Measurements from ENCODE around the gene ZFP36. TPM values are rescaled to one million over a fixed set of nuclear protein-coding genes. Genes with fewer than 3 reads are reported as not detected.

Gene ZFP36
- total RNA-seq, 3 donors from 2014 or later: 91.7 to 299 (median 143) TPM

DNA sequence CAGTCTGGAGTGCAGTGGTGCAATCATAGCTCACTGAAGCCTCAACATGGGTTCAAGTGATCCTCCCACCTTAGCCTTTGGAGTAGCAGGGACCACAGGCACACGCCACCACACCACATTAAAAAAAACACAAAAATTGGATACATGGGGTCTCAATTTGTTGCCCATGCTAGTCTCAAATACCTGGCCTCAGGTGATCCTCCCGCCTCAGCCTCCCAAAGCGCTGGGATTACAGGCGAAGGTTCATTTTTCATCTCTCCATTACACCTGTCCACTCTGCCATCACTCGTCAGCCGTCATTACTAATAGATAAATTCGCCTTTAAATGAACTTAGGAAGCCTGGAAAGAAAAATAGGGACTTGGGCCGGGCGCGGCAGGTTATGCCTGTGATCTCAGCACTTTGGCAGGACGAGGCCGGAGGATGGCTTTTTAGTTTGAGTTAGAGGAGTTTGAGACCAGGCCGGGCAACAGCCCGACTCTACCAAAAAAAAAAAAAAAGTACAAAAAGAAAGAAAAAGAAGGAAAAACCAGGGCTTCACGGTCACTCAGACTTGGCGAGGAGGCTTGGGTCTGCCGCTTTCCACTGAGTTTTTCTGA lies 38.0 kb downstream of the ZFP36 start:
- intact Hi-C loops (cut with DNase I; ENCODE audit: low total_unique reads): no loop called here
- DNase-seq (ENCODE audit: low spot score in 2 of 2): no peak
- TF ChIP-seq POLR2AphosphoS5 (IDR thresholded peaks at IDR 0.05): no peak
- no peak for TF ChIP-seq POLR2A (IDR thresholded peaks at IDR 0.05)
- TF ChIP-seq, protein P1, sequence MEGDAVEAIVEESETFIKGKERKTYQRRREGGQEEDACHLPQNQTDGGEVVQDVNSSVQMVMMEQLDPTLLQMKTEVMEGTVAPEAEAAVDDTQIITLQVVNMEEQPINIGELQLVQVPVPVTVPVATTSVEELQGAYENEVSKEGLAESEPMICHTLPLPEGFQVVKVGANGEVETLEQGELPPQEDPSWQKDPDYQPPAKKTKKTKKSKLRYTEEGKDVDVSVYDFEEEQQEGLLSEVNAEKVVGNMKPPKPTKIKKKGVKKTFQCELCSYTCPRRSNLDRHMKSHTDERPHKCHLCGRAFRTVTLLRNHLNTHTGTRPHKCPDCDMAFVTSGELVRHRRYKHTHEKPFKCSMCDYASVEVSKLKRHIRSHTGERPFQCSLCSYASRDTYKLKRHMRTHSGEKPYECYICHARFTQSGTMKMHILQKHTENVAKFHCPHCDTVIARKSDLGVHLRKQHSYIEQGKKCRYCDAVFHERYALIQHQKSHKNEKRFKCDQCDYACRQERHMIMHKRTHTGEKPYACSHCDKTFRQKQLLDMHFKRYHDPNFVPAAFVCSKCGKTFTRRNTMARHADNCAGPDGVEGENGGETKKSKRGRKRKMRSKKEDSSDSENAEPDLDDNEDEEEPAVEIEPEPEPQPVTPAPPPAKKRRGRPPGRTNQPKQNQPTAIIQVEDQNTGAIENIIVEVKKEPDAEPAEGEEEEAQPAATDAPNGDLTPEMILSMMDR (IDR thresholded peaks at IDR 0.05): no peak
- Histone ChIP-seq H3K9me3 (no peaks in the 10 kb centered on the region), H3K27me3 (no peaks in the 10 kb centered on the region), H3K4me3 (peak overlapping the region; percentile 84 to 98 (median 88)), H3K36me3 (no peaks in the 10 kb centered on the region), H3K4me1 (peaks cover 10 to 22% of the 10 kb centered on the region in 2 donors), H3K27ac (peak overlapping the region; percentile 95 to 98)

DNA sequence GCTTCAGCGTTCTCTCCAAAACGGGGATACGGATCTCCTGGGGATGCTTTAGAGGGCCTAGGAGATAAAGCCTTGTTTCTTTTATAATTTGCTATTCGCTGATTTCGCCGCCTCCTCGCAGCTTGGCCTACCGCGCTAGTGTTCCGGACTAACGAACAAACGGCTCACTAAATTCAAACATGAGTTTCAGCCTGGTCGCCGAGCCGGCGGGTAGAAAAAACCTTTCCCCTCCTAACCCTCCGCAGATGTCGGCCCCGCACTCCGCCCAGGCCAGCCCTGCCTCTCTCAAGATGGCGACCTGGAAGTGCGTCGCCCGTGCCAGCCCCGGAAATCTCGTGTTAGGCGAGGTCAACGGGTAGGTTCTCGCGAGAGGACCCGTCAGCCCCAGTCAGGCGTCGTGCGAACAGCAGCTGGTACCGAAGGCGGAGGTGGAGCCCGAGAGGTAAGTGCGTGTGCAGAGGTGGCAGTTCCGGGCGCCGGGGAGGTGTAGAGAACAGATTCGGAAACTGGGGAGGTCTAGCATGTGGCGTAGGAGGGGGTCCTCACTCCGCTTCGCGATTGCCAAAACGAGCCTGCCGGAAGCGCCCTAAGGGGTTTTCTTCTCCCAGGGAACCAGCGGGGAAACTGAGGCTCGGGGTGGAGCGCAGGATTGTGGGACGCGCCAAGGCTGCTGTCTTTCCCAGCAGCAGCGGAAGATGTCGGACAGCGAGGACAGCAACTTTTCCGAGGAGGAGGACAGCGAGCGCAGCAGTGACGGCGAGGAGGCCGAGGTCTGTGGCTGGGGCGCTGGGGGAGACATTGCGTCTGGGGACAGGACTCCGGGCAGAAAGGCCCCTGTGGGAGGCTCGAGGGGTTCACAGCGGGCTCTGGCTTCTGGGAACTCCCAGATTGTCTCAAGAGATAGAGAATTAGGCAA lies 38.8 kb downstream of the ZFP36 start, which contains the start of gene SUPT5H:
SUPT5H (plus strand) TSS at position 387 of the 916 bp plus-strand sequence; CDS start at position 696, 309 bp downstream.
- peak; percentile 97 to 98 for DNase-seq (ENCODE audit: low spot score in 2 of 2)
- H3K27me3 ChIP-seq: no peaks in the 10 kb centered on the region
- H3K4me3 ChIP-seq: peak within 1 kb of the TSS; percentile 84 to 98 (median 88)
- peak within 1 kb of the TSS; percentile 95 to 98 for H3K27ac ChIP-seq
- TF ChIP-seq POLR2AphosphoS5 (IDR thresholded peaks at IDR 0.05) (peak; percentile 98 to 99 (median 99)), POLR2A (IDR thresholded peaks at IDR 0.05) (peak; percentile 97)
- TF ChIP-seq, protein P1 (IDR thresholded peaks at IDR 0.05): peak in 1 of 3 donors; percentile 7
- intact Hi-C loops (cut with DNase I; ENCODE audit: low total_unique reads): no loop called here
- no peaks in the 10 kb centered on the region for H3K9me3 ChIP-seq
- H3K36me3 ChIP-seq: no peaks in the 10 kb centered on the region
- peaks cover 10 to 22% of the 10 kb centered on the region in 2 donors for H3K4me1 ChIP-seq

DNA sequence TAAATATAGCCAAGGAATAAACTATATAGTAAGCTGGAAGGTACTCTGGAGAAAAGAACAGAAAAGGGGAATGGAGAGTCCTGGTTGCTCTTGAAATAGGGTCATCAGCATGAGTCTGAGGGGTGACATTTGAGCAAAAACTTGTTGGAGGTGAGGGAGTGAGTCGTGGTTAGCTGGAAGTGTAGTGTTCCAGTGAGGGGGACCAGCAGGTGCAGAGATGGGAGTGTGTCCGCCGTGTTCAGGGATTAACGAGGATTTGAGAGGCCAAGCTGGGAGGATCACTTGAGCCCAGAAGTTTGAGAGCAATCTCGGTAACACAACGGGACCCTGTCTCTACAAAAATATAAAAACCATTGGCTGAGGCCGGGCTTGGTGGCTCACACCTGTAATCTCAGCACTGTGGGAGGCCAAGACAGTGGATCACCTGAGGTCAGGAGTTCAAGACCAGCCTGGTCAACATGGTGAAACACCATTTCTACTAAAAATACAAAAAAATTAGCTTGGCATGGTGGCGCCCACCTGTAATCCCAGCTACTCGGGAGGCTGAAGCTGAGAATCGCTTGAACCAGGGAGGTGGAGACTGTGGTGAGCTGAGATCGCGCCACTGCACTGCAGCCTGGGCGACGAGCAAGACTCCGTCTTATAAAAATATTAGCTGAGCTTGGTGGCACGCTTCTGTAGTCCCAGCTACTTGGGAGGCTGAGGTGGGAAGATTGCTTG lies 39.9 kb downstream of the ZFP36 start:
- Histone ChIP-seq H3K9me3 (no peaks in the 10 kb centered on the region), H3K27me3 (no peaks in the 10 kb centered on the region), H3K36me3 (no peaks in the 10 kb centered on the region), H3K4me3 (peak overlapping the region; percentile 84 to 98 (median 88)), H3K4me1 (peaks cover 10 to 22% of the 10 kb centered on the region in 2 donors), H3K27ac (peak overlapping the region in 1 of 2 donors; percentile 95)
- intact Hi-C loops (cut with DNase I; ENCODE audit: low total_unique reads): no loop called here
- no peak for DNase-seq (ENCODE audit: low spot score in 2 of 2)
- TF ChIP-seq, protein P1 (IDR thresholded peaks at IDR 0.05): no peak
- TF ChIP-seq POLR2AphosphoS5 (IDR thresholded peaks at IDR 0.05) (no peak), POLR2A (IDR thresholded peaks at IDR 0.05) (no peak)

DNA sequence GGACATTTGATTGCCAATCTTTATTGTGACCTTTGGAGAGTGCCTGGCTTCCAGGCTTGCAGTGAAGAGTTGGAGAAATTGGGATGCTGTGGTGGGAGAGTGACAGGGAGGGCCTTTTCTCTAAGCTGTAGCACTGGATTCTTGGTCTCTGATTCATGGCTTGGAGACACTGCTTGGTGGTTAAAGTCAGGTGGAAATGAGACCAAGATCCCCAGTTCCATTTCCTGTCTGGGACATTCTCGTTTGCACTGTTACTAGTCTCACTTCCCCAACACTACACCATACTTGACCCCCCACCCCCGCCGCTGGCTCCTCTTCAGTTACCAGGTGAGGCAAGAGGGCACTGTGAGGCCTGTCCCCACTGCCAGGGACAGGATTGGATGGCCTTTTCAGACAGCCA lies 41.6 kb downstream of the ZFP36 start:
- Histone ChIP-seq H3K27me3 (no peaks in the 10 kb centered on the region), H3K27ac (no peak overlapping the region), H3K4me1 (peaks cover 10 to 22% of the 10 kb centered on the region in 2 donors), H3K4me3 (peak overlapping the region in 1 of 3 donors; percentile 11), H3K9me3 (no peaks in the 10 kb centered on the region), H3K36me3 (no peaks in the 10 kb centered on the region)
- intact Hi-C loops (cut with DNase I; ENCODE audit: low total_unique reads): no loop called here
- no peak for DNase-seq (ENCODE audit: low spot score in 2 of 2)
- TF ChIP-seq, protein P1 (IDR thresholded peaks at IDR 0.05): no peak
- TF ChIP-seq POLR2A (IDR thresholded peaks at IDR 0.05): no peak
- TF ChIP-seq POLR2AphosphoS5 (IDR thresholded peaks at IDR 0.05): no peak
